NCI-H146 treated with DMSO at 0.1 percent for 48 hours (cell line): Measurements from ENCODE around the gene HNRNPC.
A peak's percentile ranks its signal among the peaks of the same experiment; 100 is the strongest.
"Not testable (repeated sequence)": the region's sequence is repeated elsewhere in the genome, so short reads cannot be mapped to it uniquely, and the experiment has no call there.

Experiments used
- DNase-seq: peaks from one replicate; lab custom pipeline; 2025; ENCODE audit not compliant: unreplicated experiment; lab: John Stamatoyannopoulos, UW

The HNRNPC gene

DNA sequence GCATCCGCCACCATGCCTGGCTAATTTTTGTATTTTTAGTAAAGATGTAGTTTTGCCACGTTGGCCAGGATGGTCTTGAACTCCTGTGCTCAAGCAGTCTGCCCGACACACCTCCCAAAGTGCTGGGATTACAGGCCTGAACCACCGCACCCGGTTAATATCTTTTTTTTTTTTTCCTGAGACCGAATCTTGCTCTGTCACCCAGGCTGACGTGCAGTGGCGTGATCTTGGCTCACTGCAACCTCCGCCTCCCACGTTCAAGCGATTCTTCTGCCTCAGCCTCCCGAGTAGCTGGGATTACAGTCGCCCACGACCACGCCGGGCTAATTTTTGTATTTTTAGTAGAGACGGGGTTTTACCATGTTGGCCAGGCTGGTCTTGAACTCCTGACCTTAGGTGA is 3.4 kb upstream of the HNRNPC start:
- DNase-seq: not testable (repeated sequence)

DNA sequence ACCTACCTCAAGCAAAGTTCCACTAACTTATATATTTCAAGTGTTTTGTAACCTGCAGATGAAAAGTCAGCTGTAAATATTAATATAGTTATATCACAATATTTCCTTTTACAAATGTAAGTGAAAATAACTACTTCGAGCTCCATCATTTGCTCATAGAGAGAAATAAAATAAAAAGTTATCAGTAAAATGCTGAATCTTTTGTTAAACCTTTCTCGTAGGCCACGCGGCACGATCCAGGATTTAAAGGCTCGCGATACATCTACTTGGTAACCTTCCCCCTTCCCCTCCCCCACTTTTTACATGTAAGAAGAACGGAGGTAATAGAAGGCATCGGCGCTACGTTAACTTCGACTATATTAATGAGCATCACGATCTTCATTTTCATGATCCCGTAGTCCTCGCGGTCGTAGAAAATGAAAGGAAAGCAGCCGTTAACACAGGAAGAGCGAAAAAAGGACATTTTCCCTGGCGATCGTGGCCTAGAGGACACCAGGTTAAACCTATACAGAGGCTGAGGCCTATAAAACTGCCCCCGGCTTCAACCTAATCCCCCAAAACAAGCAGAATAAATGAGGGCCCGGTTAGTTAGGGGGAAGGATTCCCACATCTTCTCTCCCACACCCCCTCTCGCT is 508 bp downstream of the HNRNPC start:
- peak; percentile 32 for DNase-seq

DNA sequence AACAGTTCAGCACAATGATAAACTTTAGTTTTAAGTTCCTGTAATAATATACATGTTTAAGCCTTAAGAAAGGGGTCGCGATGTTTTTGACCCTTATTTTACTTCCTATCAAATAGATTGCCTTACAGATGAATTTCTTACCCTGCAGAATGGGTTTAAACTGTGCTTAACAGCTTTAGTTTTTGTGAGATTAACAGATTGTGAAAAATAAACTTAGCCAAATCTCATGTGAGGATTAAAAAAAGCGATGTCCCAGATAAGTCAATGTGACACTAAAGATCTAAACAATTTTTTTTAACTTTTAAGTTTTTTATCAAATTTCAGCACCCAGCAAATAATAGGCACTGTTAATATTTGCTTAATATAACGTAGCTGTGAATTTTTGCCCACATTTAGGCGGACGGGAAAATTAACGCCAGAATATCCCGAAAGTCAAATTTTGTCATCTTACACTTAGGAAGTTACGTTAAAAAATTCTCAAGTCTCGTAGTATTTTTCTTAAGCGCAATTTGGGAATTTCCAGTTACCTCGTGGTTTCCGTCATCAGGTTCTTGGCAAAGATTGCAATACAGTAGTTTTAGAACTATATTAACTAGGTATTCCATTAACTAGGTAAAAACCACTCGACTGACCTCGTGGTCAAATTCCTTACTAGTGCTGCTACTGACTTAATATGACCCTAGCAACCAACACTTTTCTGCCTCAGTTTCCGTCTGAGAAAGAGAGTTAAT is 1.2 kb downstream of the HNRNPC start:
- DNase-seq: no peak

- DNase-seq: no peak
These were observed 1.8 kb downstream of the HNRNPC start for GRCh38 chr14:21267431-21267845.

DNA sequence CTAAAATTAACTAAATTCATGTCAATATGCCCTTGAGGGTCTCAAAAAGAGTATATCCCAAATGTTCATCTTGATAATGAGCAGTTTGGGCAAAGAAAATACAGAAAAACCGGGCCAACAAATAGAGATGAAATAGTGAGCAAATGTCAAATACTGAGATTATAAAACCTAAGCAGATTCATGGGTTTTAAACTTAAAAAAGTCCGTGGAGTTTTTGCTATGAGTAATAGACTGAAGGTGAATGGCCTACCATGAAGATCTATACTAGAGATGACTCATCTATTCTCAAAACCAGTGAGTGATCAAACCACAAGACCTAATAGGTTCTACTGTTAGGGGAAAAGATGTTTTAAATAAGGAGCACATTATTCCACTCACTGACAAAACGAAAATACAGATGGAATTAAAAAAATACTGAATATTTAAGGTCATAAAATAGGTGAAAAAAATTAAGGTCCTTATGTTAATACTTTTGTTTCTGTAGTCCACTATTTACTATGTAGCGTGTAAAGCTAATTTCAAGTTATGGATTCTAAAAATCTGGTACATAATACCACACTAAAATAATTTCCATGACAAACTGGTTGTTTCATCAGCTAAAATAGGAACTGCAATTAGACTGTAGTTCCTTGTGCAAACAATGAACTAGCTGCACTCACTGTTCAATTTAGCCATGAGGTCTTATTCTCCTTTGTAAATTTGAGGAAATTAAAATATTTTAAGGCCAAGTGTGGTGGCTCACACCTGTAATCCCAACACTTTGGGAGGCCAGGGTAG is 5.0 kb downstream of the HNRNPC start:
- DNase-seq: no peak

DNA sequence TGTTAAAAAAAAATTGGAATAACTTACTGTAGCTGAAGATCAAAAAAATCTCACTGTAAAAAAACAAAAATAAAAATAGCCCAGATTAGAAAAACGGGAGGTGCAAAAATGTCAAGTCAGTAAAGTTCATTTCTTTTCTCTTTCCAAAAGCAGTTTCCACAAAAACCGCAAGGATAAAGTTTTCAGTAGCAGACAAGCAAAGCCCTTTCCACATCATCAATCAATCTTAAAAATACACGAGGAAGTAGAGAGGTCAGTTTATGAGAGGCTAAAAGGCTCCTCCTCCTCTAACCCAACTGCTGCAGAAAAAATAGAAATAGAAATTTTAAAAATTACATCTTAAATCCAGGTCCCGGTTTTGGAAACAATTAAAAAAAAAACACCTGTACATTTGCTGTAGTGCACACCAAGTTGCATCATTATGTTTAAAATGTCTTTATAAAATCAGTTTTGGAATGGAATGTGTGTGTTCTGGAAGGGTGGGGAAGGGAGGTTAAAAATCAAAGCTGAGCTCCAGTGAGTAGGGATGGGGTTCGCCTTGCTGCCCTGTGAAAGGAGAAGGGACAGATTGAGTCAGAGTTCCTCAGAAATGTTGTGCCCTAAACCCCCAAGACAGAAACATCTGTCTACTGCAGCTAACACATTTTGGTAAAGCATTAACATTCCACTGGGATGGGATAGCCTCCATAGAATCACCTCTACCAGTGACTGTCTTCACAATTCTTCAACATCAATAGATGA is 5.8 kb downstream of the HNRNPC start:
- DNase-seq: no peak

GRCh38 chr14:21262410-21262809 is 6.8 kb downstream of the HNRNPC start:
- no peak for DNase-seq

DNA sequence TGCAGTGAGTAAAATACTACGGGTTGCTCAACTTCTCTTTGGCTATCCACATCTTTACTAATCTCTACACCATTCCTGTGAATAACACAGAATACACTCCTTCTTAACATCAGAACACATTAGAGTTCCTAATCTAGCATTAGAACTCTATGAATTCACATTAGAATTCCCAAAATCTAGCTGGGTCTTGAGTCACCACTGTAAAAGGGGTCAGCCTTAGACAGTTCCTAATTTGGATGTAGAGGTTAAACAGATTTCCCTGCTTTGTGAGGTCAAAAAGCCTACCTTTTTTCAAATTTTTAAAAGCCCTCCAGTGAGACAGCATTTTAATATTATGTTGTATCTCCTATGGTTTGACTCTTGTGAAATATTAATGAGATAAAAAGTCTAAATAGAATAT is 7.4 kb downstream of the HNRNPC start:
- DNase-seq: no peak

GRCh38 chr14:21258889-21259787 is 10.1 kb downstream of the HNRNPC start:
- no peak for DNase-seq

GRCh38 chr14:21258005-21258888 is 11.0 kb downstream of the HNRNPC start:
- DNase-seq: no peak

DNA sequence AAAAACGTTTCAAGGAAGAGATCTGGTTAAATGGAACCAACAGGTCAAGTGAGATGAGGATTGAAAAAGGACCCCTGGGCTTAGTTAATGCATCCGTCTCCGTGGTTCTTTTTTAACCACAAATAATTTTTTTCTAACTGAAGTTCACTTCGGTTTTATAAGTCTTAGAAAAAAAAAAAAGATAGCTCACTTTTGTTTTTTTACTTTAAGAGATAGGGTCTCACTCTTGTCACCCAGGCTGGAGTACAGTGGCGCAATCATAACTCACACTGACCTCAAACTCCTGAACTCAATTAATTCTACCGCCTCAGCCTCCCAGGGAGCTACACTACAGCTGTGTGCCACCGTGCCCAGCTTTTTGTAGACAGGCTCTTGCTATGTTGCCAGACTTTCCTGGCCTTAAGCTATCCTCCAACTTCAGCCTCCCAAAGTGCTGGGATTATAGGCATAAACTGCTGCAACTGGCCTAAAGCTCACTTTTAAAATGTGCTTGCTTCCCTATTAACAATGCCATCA is 11.8 kb downstream of the HNRNPC start:
- no peak for DNase-seq

GRCh38 chr14:21256539-21257393 is 12.5 kb downstream of the HNRNPC start:
- no peak for DNase-seq

GRCh38 chr14:21256102-21256447 is 13.2 kb downstream of the HNRNPC start:
- not testable (repeated sequence) for DNase-seq

- DNase-seq: no peak
These were observed 13.7 kb downstream of the HNRNPC start for GRCh38 chr14:21255385-21256101.

DNA sequence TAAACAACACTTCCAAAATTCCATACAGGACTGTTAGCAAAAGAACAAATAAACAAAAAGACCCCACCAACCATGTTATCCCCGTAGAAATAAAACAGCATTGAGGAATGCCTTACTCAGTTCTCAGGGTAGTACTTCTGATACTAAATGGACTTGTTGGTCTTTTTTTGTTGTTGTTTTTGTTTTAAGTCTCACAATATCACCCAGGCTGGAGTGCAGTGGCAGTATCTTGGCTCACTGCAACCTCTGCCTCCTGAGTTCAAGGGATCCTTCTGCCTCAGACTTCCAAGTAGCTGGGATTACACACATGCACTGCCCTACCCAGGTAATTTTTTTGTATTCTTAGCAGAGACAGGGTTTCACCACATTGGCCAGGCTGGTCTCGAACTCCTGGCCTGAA is 17.1 kb downstream of the HNRNPC start:
- no peak for DNase-seq

GRCh38 chr14:21251215-21251614 is 18.0 kb downstream of the HNRNPC start:
- DNase-seq: no peak

DNA sequence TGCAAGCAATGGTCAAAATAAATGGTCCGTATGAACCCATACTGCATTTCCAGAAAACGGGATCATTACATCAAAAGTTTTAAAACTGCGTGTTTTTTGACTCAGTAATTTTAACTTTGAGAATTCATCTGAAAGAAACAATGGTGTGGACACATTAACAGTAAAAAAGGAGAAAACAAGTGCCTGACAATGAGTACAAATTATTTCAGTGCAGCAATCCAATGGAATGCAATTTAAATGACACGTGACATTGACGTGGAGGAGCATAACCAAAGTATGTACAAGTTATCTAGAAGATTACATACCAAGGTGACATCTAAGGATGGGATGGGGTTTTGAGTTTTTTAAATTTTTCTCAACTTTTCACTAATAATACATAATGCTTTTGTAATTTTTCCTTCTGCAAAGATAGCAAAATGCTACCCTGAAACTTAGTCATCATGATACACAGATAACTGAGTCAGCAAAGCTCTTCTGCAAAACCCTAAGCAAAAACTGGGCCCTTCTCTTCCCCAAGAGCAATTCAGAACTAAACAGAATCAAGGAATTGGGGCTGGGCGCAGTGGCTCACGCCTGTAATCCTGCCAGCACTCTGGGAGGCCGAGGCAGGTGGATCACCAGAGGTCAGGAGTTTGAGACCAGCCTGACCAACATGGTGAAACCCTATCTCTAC is 20.4 kb downstream of the HNRNPC start:
- DNase-seq: no peak
